ENCODE results near the gene SANBR.
"Not testable (repeated sequence)": the region's sequence is repeated elsewhere in the genome, so short reads cannot be mapped to it uniquely, and the experiment has no call there.

The SANBR gene
- total RNA-seq, result 9.7 to 37.8 (median 22.2) reads per million in 18 experiments

DNA sequence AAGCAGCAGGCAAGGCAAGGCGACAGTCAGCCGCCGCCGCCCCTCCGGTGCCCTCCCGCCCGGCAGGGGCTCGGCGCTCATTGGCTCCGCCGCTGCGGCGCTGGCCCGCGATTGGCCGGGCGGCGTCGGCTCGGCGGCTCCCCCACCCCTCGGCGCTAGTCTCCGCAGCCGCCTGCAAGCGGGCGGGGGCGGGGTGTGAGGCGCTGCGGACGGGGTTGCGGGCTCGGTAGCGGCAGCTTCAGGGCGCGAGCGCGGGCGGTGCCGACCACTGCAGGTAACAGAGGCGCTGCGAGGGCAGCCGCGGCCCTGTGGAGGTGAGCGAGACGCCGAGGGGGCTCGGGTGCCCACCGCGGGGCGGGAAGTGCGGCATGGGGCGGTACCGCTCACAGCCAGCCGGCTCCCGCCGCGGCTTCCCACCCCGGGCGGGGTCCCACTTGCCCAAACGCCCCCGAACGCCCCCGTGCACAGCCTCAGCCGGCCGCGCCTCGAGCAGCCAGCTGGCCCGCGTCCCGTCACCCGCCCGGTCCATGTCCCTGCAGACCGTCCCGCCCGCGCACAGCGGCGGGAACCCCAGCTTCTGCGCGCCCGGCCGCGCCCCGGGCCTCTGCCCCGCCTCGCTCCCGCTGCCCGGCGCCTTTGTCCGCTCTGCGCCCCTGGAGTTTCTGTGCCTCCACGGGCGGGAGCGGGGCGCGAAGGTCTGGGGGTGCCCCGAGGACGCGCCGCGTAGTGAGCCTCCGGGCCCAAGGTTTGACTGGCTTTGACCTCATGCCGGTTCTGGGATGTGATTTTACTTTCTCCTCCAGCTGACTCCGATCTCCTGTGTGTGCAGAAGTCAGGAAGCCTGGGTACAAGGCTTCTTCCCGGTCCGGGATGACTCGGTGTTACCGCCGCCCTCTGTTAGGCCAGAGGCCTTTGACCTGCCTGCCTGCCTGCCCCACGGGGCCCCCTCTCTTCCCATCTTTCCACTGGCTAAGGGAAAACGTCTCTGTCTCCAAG is at the start of gene SANBR:
Gene SANBR, plus strand, starts transcription at position 158 of the 996 bp plus-strand sequence. CDS start 4,480 bp downstream, outside the sequence.
- peak; percentile 92 to 94 for DNase-seq

- no peak for DNase-seq
These were observed 49.7 kb upstream of the SANBR start for GRCh38 chr2:61015976-61016375.

DNA sequence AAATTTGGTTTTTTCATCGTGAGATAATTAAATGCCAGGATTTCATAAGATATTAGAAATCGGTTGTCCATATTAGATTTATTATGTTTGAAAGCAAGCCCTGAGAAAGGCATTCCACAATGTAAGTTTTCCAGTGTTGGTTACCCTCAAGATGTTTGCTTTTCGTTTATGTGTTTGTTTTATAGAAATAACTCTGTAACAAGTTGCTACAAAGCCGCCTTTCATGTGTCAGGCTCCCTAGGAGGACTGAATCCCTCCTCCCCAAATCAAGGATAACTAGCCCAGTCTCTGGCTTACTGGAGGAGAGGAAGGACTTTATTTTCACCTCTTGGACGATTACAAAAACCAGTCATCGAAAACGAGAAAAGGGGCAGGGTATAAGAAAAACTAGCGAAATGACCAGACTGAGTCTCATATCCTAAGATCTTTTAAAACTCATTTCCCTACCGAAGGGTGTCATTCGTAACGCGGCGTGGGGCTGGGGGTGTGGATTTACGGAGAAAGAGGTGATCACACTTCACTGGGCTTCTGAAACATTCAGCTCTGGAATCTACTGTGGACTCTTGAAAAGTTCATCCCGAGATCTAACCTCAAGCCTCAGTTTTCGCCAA is 49.2 kb upstream of the SANBR start:
- no peak for DNase-seq

DNA sequence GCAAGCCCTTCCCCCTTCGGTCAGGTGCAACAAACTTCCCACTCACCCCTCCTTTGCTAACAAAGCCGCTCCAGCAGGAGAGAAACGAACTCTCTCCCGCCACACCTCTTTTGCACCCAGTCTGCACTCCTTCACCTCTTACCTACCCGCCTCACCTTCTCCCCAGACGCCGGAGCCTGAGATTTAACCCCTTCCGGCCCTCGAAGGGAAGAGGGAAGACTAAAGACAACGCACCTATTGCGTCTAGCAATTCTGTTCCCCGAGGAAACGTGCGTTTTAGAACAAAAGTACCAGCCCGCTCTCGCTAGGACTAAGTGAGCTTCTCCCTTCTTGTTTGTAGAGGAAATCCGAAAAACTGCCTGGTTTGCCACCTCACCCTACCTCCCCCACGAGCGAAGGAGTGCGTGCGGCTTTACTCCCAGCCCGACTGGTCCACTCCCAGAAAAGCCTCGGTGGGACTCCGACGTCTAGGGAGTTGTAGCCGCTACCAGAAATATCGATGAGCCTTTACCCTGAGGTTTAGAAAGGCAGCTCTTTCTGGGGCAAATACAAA is 48.6 kb upstream of the SANBR start:
- peak; percentile 63 to 78 for DNase-seq

DNA sequence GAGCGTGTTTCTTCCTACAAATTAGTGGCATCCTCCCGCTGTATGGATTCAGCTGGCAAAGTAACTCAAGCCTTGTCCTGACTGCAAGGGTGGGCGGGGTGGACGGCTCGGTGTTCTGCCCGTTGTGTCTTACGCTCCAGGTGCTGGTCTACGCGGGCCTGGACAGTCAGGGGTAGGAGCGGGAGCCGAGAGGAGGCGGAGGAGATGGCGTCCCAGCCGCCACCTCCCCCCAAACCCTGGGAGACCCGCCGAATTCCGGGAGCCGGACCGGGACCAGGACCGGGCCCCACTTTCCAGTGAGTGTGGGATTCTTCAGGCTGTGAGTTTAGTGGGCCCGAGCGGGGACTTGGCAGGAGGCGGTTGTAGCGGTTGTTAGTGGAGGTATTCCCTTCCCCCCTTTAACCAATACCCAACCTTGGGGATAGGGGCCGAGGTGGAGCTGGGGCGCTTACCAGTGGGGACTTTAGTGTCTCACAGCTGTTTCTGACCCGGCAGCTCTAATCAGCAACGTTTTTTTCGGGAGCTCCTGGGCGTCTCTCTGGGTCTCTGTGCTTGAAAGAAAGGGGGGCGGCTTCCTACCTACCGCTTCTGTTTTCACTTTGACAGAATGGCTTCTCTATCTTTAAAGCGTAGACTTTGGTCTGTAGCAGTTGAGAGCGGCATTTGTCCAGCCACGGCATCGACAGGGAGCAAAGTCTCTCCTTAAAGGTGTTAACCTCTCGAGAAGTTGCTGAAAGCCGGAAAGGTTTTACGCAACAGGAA is 47.9 kb upstream of the SANBR start, which contains the start of the genes PEX13 and PUS10:
Gene PEX13, plus strand, starts transcription at position 165 of the 762 bp plus-strand sequence. Its CDS starts 40 bp downstream, at position 205.
Gene PUS10, minus strand, starts transcription at position 700 of the 762 bp plus-strand sequence. CDS start 6,365 bp downstream, outside the sequence.
- peak; percentile 37 to 68 for DNase-seq

GRCh38 chr2:61018318-61018755 is 47.3 kb upstream of the SANBR start:
- no peak for DNase-seq

- DNase-seq, result no peak
These were observed 46.9 kb upstream of the SANBR start for GRCh38 chr2:61018798-61019197.

DNA sequence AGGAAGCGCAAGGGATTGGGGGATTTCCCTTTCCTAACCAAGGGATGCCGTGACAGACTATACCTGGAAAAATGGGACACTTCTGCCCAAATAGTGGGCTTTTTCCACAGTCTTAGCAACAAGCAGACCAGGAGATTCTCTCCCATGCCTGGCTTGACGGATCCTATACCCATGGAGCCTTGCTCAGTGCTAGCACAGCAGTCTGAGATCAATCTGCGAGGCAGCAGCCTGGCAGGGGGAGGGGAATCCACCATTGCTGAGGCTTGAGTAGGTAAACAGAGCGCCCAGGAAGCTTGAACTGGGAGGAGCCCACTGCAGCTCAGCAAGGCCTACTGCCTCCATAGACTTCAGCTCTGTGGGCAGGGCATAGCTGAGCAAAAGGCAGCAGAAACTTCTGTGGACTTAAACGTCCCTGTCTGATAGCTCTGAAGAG is 44.4 kb upstream of the SANBR start:
- DNase-seq, result no peak

DNA sequence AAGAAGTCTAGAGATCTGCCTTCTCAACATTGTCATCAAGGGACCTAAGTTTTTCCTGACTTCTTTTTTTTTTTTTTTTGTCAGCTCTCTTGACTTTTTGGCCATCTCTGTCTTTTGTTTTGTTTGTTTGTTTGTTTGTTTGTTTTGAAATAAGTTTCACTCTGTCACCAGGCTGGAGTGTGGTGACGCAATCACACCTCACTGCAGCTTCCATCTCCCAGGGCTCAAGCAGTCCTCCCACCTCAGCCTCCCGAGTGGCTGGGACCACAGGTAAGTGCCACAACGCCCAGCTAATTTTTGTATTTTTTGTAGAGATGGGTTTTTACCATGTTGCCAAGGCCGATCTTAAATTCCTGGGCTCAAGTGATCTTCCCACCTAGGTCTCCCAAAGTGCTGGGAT is 42.0 kb upstream of the SANBR start:
- DNase-seq, result no peak

GRCh38 chr2:61029533-61029932 is 36.1 kb upstream of the SANBR start:
- no peak for DNase-seq

- not testable (repeated sequence) for DNase-seq
These were observed 31.1 kb upstream of the SANBR start for GRCh38 chr2:61034592-61034991.

DNA sequence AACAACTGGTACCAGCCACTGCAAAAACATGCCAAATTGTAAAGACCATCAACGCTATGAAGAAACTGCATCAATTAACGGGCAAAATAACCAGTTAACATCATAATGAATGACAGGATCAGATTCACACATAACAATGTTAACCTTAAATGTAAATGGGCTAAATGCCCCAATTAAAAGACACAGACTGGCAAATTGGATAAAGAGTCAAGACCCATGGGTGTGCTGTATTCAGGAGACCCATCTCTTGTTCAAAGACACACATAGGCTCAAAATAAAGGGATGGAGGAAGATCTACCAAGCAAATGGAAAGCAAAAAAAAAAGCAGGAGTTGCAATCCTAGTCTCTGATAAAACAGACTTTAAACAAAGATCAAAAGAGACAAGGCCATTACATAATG is 29.0 kb upstream of the SANBR start:
- DNase-seq, result not testable (repeated sequence)

- DNase-seq, result no peak
These were observed 22.9 kb upstream of the SANBR start for GRCh38 chr2:61042807-61043206.

GRCh38 chr2:61044636-61045035 is 21.0 kb upstream of the SANBR start:
- peak in 1 of 2 donors; percentile 48 for DNase-seq

DNA sequence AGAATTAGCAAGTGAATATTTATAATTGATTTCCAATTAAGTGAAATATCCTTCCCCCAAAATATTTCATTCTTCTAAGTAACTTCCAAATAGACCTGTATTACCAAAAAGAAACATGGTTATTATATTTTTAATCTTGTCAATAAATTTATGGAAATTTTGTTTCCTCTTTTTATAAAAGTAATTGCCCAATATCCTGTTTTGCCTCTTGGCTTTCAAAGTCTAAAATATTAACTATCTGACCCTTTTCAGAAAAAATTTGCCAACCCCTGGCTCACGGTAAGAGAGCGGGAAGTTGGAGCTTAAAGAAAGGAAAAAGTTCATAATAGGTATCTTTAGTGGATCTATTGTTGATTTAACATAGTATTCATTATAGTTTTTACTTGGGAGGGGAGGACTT is 20.4 kb upstream of the SANBR start:
- peak in 1 of 2 donors; percentile 31 for DNase-seq

DNA sequence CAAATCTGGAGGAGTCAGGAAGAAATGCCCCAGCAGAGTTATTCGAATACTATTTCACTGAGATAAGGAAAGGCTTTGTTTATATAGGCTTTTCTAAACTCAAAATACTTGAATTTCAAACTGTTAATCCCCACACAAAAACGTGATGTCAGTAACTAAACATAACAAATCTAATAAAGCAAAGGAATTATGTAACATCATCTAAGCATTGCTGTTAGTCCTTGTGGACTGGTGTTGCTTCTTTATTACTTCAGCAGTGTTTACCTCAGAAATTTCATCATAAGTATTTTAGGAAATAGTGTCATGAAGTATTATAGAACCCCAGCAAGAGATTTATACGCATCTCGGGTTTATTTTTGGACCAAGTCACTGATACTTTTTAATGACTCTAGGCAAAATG is 19.7 kb upstream of the SANBR start:
- DNase-seq, result peak in 1 of 2 donors; percentile 57

DNA sequence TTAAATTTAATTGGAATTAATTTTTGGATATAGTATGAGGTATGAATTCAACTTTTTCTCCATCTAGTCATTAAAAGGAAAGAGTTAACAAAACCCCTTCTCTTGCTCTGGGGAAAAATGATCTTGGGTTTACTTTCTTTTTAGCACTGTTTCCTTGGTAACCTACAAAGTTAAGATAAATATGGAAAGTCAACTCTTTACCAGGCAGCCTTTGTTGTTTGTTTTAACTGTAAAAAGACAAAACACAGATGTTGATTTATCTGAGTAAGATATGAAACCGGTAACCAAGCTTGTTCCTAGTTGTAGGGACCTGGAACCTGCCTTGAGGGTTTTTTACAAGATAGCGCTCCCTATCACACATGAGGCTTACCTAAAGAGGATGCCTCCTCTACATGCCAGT is 10.1 kb upstream of the SANBR start:
- no peak for DNase-seq

- no peak for DNase-seq
These were observed 8.1 kb upstream of the SANBR start for GRCh38 chr2:61057562-61057961.

- no peak for DNase-seq
These were observed 6.3 kb upstream of the SANBR start for GRCh38 chr2:61059382-61059781.

DNA sequence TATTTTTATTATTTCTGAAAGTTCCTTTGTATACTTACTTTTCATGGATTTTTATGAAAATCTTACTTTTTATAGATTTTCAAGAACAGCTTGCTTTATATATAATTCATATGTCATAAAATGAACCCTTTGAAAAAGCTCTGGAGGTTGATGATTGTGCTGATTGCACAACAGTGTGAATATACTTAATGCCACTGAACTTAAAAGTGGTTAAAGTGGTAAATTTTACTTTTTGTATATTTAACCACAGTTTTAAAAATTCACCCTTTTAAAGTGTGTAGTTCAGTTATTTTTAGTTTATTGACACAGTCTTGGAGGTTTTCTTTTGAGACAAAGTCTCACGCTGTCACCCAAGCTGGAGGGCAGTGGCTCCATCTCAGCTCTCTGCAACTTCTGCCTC is 8.4 kb downstream of the SANBR start:
- DNase-seq, result no peak

- DNase-seq, result no peak
These were observed 20.2 kb downstream of the SANBR start for GRCh38 chr2:61085883-61086282.

GRCh38 chr2:61089797-61090196 is 24.1 kb downstream of the SANBR start:
- DNase-seq, result no peak

Measured in inflammatory macrophage (primary cell).